NT2/D1 (cell line): ENCODE measurements around the gene CCDC91.

Source experiments
- YY1 ChIP-seq: IDR thresholded peaks from 2 replicates; pipeline ENCODE4 v1.6.1; 2011; ENCODE audit not compliant: insufficient read length, insufficient read depth
- ZNF274 ChIP-seq: IDR thresholded peaks from 2 replicates; pipeline ENCODE4 v1.6.1; 2011; ENCODE audit warnings: mild to moderate bottlenecking, low read depth, low read length

DNA sequence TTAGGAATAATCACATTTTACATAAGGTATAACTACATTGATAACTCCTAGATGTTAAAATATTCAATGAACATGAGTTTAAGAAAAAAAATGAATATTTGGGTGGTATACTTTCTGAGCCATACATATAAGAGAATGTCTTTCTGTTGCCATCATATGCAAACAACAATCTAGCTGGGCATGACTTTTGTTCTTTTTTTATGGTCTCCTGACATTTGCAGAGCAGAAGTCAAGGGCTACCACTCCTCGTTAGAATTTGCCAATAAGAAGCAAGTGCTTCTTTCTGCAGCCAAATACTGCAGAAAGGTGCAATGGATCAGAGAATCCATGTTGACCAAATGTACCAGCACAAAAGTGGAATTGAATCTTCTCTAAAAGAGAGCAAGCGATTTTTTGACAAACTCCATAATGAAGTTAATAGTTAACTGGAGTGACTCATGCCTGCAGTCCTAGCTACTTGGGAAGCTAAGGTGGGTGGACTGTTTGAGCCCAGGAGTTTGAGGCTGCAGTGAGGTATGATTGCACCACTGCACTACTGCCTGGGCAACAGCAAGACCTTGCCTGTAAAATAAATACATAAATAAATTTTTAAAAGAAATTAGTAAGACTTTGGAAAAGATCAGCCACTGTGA, 25.5 kb upstream of the CCDC91 start:
- TF ChIP-seq ZNF274 (no peak), YY1 (no peak)
